ENCODE data around the gene TMED9.

DNA sequence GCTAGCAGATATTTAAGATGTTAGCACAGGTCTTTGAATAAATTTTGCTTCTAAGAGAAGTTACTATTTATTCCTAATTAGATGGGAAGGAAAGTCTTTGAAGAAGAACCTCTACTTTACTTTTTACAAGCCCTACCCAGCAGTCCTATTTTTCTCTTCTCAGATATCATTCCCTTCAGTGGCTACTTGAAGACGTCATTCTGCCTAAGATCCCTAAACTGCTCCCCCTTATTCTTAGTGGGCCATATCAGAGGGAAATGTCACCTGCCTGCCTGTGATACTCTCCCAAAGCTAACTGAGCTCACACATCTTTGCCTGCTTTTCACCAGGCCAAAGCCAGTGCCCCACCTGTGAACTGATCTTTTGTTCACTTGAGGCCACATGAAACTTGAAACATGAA lies 16.5 kb upstream of the TMED9 start:
- no peak for TF ChIP-seq CTCF (IDR thresholded peaks at IDR 0.05)
- no peak for TF ChIP-seq POLR2A (IDR thresholded peaks at IDR 0.05)
